GM19035 (cell line): ENCODE data around the gene CADM1.
A peak's percentile ranks its signal among the peaks of the same experiment; 100 is the strongest.

ENCODE experiments used
- ATAC-seq: cut with Tn5 transposase; IDR thresholded peaks from one replicate; pipeline ENCODE4 v1.9.1; 2021; ENCODE audit not compliant: unreplicated experiment

The CADM1 gene

GRCh38 chr11:115518983-115519628 lies 14.9 kb upstream of the CADM1 start:
- no peak for ATAC-seq

- ATAC-seq, result no peak
These were observed 11.6 kb upstream of the CADM1 start for GRCh38 chr11:115515647-115516395.

- ATAC-seq, result no peak
These were observed 2.9 kb upstream of the CADM1 start for GRCh38 chr11:115506954-115507675.

- no peak for ATAC-seq
These were observed 960 bp upstream of the CADM1 start for GRCh38 chr11:115505175-115505574.

- peak; percentile 9 for ATAC-seq
These were observed 334 bp downstream of the CADM1 start for GRCh38 chr11:115503886-115504275.

- ATAC-seq, result peak; percentile 40
These were observed 931 bp downstream of the CADM1 start for GRCh38 chr11:115503083-115503885.

GRCh38 chr11:115502636-115503082 lies 1.6 kb downstream of the CADM1 start:
- peak; percentile 13 for ATAC-seq

GRCh38 chr11:115501893-115502589 lies 2.2 kb downstream of the CADM1 start:
- ATAC-seq, result no peak

GRCh38 chr11:115501502-115501892 lies 2.7 kb downstream of the CADM1 start:
- ATAC-seq, result no peak

GRCh38 chr11:115500547-115501501 lies 3.4 kb downstream of the CADM1 start:
- no peak for ATAC-seq

- no peak for ATAC-seq
These were observed 4.3 kb downstream of the CADM1 start for GRCh38 chr11:115499891-115500290.

- ATAC-seq, result no peak
These were observed 4.9 kb downstream of the CADM1 start for GRCh38 chr11:115499241-115499799.

- ATAC-seq, result no peak
These were observed 5.9 kb downstream of the CADM1 start for GRCh38 chr11:115498354-115498753.

GRCh38 chr11:115497303-115497702 lies 6.9 kb downstream of the CADM1 start:
- peak; percentile 44 for ATAC-seq

- ATAC-seq, result no peak
These were observed 7.3 kb downstream of the CADM1 start for GRCh38 chr11:115496892-115497291.

- ATAC-seq, result no peak
These were observed 10.3 kb downstream of the CADM1 start for GRCh38 chr11:115493905-115494304.

GRCh38 chr11:115493488-115493887 lies 10.7 kb downstream of the CADM1 start:
- ATAC-seq, result no peak

GRCh38 chr11:115489466-115489865 lies 14.7 kb downstream of the CADM1 start:
- no peak for ATAC-seq

- ATAC-seq, result no peak
These were observed 15.3 kb downstream of the CADM1 start for GRCh38 chr11:115488945-115489344.
